CD14-positive monocyte (primary cell): ENCODE results near the gene PUM2. TPM values are rescaled to one million over a fixed set of nuclear protein-coding genes. Genes with fewer than 3 reads are reported as not detected.

Source experiments
- DNase-seq, 3 donors: peaks; one replicate each; pipeline ENCODE4 v3.0.0-alpha.2; 2011 to 2022
- H2AFZ ChIP-seq: 2 replicates; pipeline ENCODE4 v1.6.0; 2012; ENCODE audit warnings: mild to moderate bottlenecking, low read depth, low read length, inconsistent platforms; ENCODE audit not compliant: insufficient read depth, poor library complexity, severe bottlenecking
- H3K27ac ChIP-seq, 2 donors: 1 replicate in 1 of 2; 2 replicates in 1 of 2; pipeline ENCODE4 v1.5.1; 2012 to 2013; ENCODE audit warnings: low read length in 2 of 2, control low read depth in 1 of 2, inconsistent platforms in 1 of 2, low read depth in 1 of 2, mild to moderate bottlenecking in 1 of 2
- H3K27me3 ChIP-seq, 2 donors: one replicate each; pipeline versions ENCODE4 v1.6.0 to v1.6.1; 2011 to 2013; ENCODE audit warnings: low read length in 2 of 2; ENCODE audit not compliant: control insufficient read depth in 2 of 2, insufficient read depth in 2 of 2
- H3K36me3 ChIP-seq, 2 donors: replicated peaks in 1 of 2; 1 replicate in 1 of 2; 2 replicates in 1 of 2; pipeline versions ENCODE4 v1.5.1 to v1.6.1; 2012 to 2013; ENCODE audit warnings: low read length in 2 of 2, control low read depth in 1 of 2, inconsistent platforms in 1 of 2, mild to moderate bottlenecking in 1 of 2; ENCODE audit not compliant: insufficient read depth in 2 of 2, control insufficient read depth in 1 of 2
- H3K4me1 ChIP-seq, 2 donors: 1 replicate in 1 of 2; 2 replicates in 1 of 2; pipeline versions ENCODE4 v1.5.1 to v1.6.1; 2012 to 2013; ENCODE audit warnings: low read length in 2 of 2, control low read depth in 1 of 2, inconsistent platforms in 1 of 2, mild to moderate bottlenecking in 1 of 2, moderate library complexity in 1 of 2; ENCODE audit not compliant: insufficient read depth in 2 of 2, control insufficient read depth in 1 of 2
- H3K4me2 ChIP-seq: replicated peaks from 2 replicates; pipeline ENCODE3; 2012; ENCODE audit warnings: low read length, moderate library complexity, mild to moderate bottlenecking; ENCODE audit not compliant: poor library complexity, severe bottlenecking; ENCODE audit errors: extremely low read depth
- H3K4me3 ChIP-seq, 3 experiments: fragments of 200-600 bp in 1 of 3; sonication (generic) in 1 of 3; replicated peaks in 1 of 3; 1 replicate in 2 of 3; 2 replicates in 1 of 3; pipeline ENCODE4 v1.5.1; 2011 to 2013; ENCODE audit warnings: low read length in 3 of 3, mild to moderate bottlenecking in 3 of 3, control low read depth in 2 of 3, low read depth in 2 of 3, inconsistent platforms in 1 of 3, moderate library complexity in 1 of 3
- H3K79me2 ChIP-seq: 2 replicates; pipeline ENCODE4 v1.6.0; 2012; ENCODE audit warnings: mild to moderate bottlenecking, control low read depth, inconsistent platforms, low read length, moderate library complexity; ENCODE audit not compliant: insufficient read depth
- H3K9ac ChIP-seq: 2 replicates; pipeline ENCODE4 v1.6.0; 2017; ENCODE audit warnings: low read length, mild to moderate bottlenecking; ENCODE audit not compliant: insufficient read depth, poor library complexity, severe bottlenecking
- H3K9me3 ChIP-seq, 2 donors: replicated peaks in 1 of 2; 1 replicate in 1 of 2; 2 replicates in 1 of 2; pipeline versions ENCODE4 v1.5.1 to v1.6.1; 2012 to 2013; ENCODE audit warnings: low read length in 2 of 2, control low read depth in 1 of 2; ENCODE audit not compliant: control insufficient read depth in 1 of 2, insufficient read depth in 1 of 2
- H4K20me1 ChIP-seq: 2 replicates; pipeline ENCODE4 v1.6.0; 2012; ENCODE audit warnings: mild to moderate bottlenecking, low read length, control low read depth, moderate library complexity; ENCODE audit not compliant: insufficient read depth
- H3K27ac Mint-ChIP-seq, 7 donors: one replicate each; pipeline ENCODE4 v1.8.0; 2020; ENCODE audit warnings: mild to moderate bottlenecking in 7 of 7, mixed read lengths in 7 of 7, moderate library complexity in 6 of 7, inconsistent platforms in 2 of 7
- H3K27me3 Mint-ChIP-seq, 3 donors: one replicate each; pipeline ENCODE4 v1.8.0; 2021 to 2022; ENCODE audit warnings: low read depth in 3 of 3, mild to moderate bottlenecking in 3 of 3, mixed read lengths in 3 of 3, moderate library complexity in 3 of 3, inconsistent platforms in 1 of 3
- H3K36me3 Mint-ChIP-seq, 2 donors: one replicate each; pipeline ENCODE4 v1.8.0; 2020; ENCODE audit warnings: mixed read lengths in 2 of 2, inconsistent platforms in 1 of 2, mild to moderate bottlenecking in 1 of 2
- H3K4me1 Mint-ChIP-seq: one replicate; pipeline ENCODE4 v1.8.0; 2020; ENCODE audit warnings: mild to moderate bottlenecking, mixed read lengths
- H3K4me3 Mint-ChIP-seq, 2 donors: one replicate each; pipeline ENCODE4 v1.8.0; 2020; ENCODE audit warnings: mild to moderate bottlenecking in 2 of 2, mixed read lengths in 2 of 2, moderate library complexity in 1 of 2
- H3K9me3 Mint-ChIP-seq, 7 donors: one replicate each; pipeline ENCODE4 v1.8.0; 2020 to 2022; ENCODE audit warnings: mixed read lengths in 7 of 7, mild to moderate bottlenecking in 6 of 7, moderate library complexity in 6 of 7, inconsistent platforms in 2 of 7
- CTCF ChIP-seq: fragments of 200-600 bp; IDR thresholded peaks from one replicate; pipeline ENCODE4 v1.8.0; 2022; ENCODE audit warnings: antibody characterized with exemption, mild to moderate bottlenecking
- whole genome bisulfite sequencing: methylation state at CpG from one replicate; pipeline ENCODE4 v1.1.5; 2013; ENCODE audit warnings: missing lambda C conversion rate; ENCODE audit not compliant: insufficient coverage; 5-methylcytosine and 5-hydroxymethylcytosine counted together
- intact Hi-C, 2 donors: fragments of 100-400 bp; cut with micrococcal nuclease; formaldehyde crosslinking; loops; one replicate each; pipeline versions ENCODE4 v1.15.0 to v1.15.1; 2023
- polyA plus RNA-seq, 3 donors: library from polyadenylated mRNA; depleted of rRNA in 1 of 3; unstranded in 2 of 3; stranded (reverse) in 1 of 3; fragments of 300-500 nt in 2 of 3; fragments of >200 nt in 1 of 3; fragmentation: Illumina TruSeq in 2 of 3; gene quantifications; 1 replicate in 2 of 3; 2 replicates in 1 of 3; pipeline ENCODE4 v1.2.3, GENCODE V29; 2012 to 2021

Gene PUM2
- polyA plus RNA-seq, 3 donors = 7.2 to 22.4 (median 8.3) TPM

GRCh38 chr2:20361893-20362292 is 11.2 kb upstream of the PUM2 start:
- H3K4me1 Mint-ChIP-seq = peaks cover 30% of the 10 kb centered on the region
- no peak overlapping the region for H2AFZ ChIP-seq
- no peak overlapping the region for H3K27ac ChIP-seq
- H3K9ac ChIP-seq = no peak overlapping the region
- H3K9me3 ChIP-seq = no peaks in the 10 kb centered on the region
- peak overlapping the region in 1 of 7 donors; percentile 68 for H3K27ac Mint-ChIP-seq
- no peak for TF ChIP-seq CTCF
- 100% methylated on average over 1 of the region's 4 CpGs for WGBS
- peaks cover 0 to 2% (median 0%) of the 10 kb centered on the region in 3 donors for H3K27me3 Mint-ChIP-seq
- intact Hi-C loops = no loop called here
- H4K20me1 ChIP-seq = no peaks in the 10 kb centered on the region
- no peak overlapping the region for H3K4me3 ChIP-seq
- H3K36me3 Mint-ChIP-seq = no peaks in the 10 kb centered on the region
- no peaks in the 10 kb centered on the region for H3K27me3 ChIP-seq
- H3K79me2 ChIP-seq = no peaks in the 10 kb centered on the region
- no peaks in the 10 kb centered on the region for H3K36me3 ChIP-seq
- peak in 1 of 3 donors; percentile 55 for DNase-seq
- H3K9me3 Mint-ChIP-seq = peaks cover 0 to 4% (median 0%) of the 10 kb centered on the region in 7 donors
- H3K4me2 ChIP-seq = no peak overlapping the region
- no peak overlapping the region for H3K4me3 Mint-ChIP-seq
- H3K4me1 ChIP-seq = peaks cover 18 to 23% of the 10 kb centered on the region in 2 donors

GRCh38 chr2:20359096-20359495 is 8.5 kb upstream of the PUM2 start:
- H3K9me3 Mint-ChIP-seq = peaks cover 0 to 2% (median 0%) of the 10 kb centered on the region in 7 donors
- no peaks in the 10 kb centered on the region for H3K9me3 ChIP-seq
- H3K4me1 ChIP-seq = peaks cover 10 to 13% of the 10 kb centered on the region in 2 donors
- intact Hi-C loops = loop anchor here (10.0 kb wide), 2 partner anchors 66 to 86 kb away; partner anchors contain the start of gene RHOB (in 1 of the 2)
- peaks cover 20% of the 10 kb centered on the region for H3K4me1 Mint-ChIP-seq
- no peak overlapping the region for H3K9ac ChIP-seq
- no peak overlapping the region for H3K27ac Mint-ChIP-seq
- H3K27me3 ChIP-seq = no peaks in the 10 kb centered on the region
- H3K27me3 Mint-ChIP-seq = no peaks in the 10 kb centered on the region
- H3K36me3 Mint-ChIP-seq = no peaks in the 10 kb centered on the region
- H4K20me1 ChIP-seq = no peaks in the 10 kb centered on the region
- H2AFZ ChIP-seq = no peak overlapping the region
- H3K4me2 ChIP-seq = no peak overlapping the region
- no peak for DNase-seq
- no peak overlapping the region for H3K27ac ChIP-seq
- 100% methylated on average over 4 of the region's 6 CpGs for WGBS
- no peak overlapping the region for H3K4me3 Mint-ChIP-seq
- no peaks in the 10 kb centered on the region for H3K79me2 ChIP-seq
- no peak for TF ChIP-seq CTCF
- H3K36me3 ChIP-seq = no peaks in the 10 kb centered on the region
- H3K4me3 ChIP-seq = no peak overlapping the region
